Vagina (tissue), 2 donors: ENCODE data around the gene ATAD3B.
"Not testable (repeated sequence)": the region's sequence is repeated elsewhere in the genome, so short reads cannot be mapped to it uniquely, and the experiment has no call there.

ENCODE experiments used
- POLR2A ChIP-seq, 2 donors: fragments of 450-650 bp; IDR thresholded peaks; one replicate each; pipeline ENCODE4 v1.6.1; 2017; ENCODE audit warnings: antibody characterized with exemption in 2 of 2, mild to moderate bottlenecking in 2 of 2, moderate library complexity in 2 of 2
- POLR2AphosphoS5 ChIP-seq, 2 donors: sonication (generic); formaldehyde crosslinking; IDR thresholded peaks; one replicate each; pipeline ENCODE4 v1.9.0; 2017; ENCODE audit warnings: antibody characterized with exemption in 2 of 2, mild to moderate bottlenecking in 2 of 2, low read depth in 1 of 2; ENCODE audit not compliant: insufficient read depth in 1 of 2
- TF ChIP-seq, protein P1 (sequence below), 3 experiments: fragments of 450-650 bp in 2 of 3; fragments of 200-600 bp in 1 of 3; sonication (generic) in 1 of 3; IDR thresholded peaks; one replicate each; pipeline ENCODE4 v1.5.1; 2017 to 2019; ENCODE audit warnings: antibody characterized with exemption in 3 of 3, mild to moderate bottlenecking in 2 of 3, moderate library complexity in 2 of 3

- TF ChIP-seq, protein P1, sequence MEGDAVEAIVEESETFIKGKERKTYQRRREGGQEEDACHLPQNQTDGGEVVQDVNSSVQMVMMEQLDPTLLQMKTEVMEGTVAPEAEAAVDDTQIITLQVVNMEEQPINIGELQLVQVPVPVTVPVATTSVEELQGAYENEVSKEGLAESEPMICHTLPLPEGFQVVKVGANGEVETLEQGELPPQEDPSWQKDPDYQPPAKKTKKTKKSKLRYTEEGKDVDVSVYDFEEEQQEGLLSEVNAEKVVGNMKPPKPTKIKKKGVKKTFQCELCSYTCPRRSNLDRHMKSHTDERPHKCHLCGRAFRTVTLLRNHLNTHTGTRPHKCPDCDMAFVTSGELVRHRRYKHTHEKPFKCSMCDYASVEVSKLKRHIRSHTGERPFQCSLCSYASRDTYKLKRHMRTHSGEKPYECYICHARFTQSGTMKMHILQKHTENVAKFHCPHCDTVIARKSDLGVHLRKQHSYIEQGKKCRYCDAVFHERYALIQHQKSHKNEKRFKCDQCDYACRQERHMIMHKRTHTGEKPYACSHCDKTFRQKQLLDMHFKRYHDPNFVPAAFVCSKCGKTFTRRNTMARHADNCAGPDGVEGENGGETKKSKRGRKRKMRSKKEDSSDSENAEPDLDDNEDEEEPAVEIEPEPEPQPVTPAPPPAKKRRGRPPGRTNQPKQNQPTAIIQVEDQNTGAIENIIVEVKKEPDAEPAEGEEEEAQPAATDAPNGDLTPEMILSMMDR (IDR thresholded peaks at IDR 0.05): not testable (repeated sequence)
- TF ChIP-seq POLR2A (IDR thresholded peaks at IDR 0.05); POLR2AphosphoS5 (IDR thresholded peaks at IDR 0.05; ENCODE audit: insufficient read depth in 1 of 2, low read depth in 1 of 2): not testable (repeated sequence)
These were observed 700 bp downstream of the ATAD3B start for GRCh38 chr1:1472053-1472876.
